ENCODE measurements around the gene MYO16.

Gene MYO16

DNA sequence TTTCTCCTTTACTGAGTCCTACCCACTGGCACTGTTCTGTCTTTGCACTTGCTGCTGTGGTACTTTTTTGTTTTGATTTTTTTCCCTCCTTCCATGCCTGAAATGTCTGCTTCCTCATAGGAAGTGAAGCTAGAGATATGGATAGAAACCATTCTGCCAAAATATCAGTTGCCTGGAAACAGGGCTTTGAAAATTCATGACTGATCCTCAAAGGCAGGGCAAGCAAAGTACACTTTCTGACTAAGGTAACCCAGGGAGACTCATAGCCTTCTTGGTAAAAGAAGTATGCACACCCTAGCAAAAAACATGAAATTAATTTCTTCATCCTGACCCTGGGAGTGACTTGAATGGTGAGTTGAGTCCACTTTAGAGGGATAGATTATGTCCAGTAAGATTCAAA, 329.8 kb downstream of the MYO16 start:
- TF ChIP-seq, protein P1, sequence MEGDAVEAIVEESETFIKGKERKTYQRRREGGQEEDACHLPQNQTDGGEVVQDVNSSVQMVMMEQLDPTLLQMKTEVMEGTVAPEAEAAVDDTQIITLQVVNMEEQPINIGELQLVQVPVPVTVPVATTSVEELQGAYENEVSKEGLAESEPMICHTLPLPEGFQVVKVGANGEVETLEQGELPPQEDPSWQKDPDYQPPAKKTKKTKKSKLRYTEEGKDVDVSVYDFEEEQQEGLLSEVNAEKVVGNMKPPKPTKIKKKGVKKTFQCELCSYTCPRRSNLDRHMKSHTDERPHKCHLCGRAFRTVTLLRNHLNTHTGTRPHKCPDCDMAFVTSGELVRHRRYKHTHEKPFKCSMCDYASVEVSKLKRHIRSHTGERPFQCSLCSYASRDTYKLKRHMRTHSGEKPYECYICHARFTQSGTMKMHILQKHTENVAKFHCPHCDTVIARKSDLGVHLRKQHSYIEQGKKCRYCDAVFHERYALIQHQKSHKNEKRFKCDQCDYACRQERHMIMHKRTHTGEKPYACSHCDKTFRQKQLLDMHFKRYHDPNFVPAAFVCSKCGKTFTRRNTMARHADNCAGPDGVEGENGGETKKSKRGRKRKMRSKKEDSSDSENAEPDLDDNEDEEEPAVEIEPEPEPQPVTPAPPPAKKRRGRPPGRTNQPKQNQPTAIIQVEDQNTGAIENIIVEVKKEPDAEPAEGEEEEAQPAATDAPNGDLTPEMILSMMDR (IDR thresholded peaks at IDR 0.05; ENCODE audit: low read length, missing control alignments) = no peak
- no peak overlapping the region for H3K4me3 ChIP-seq (replicated peaks; ENCODE audit: low read depth, low read length)
- DNase-seq (ENCODE audit: low read depth) = peak; percentile 45

DNA sequence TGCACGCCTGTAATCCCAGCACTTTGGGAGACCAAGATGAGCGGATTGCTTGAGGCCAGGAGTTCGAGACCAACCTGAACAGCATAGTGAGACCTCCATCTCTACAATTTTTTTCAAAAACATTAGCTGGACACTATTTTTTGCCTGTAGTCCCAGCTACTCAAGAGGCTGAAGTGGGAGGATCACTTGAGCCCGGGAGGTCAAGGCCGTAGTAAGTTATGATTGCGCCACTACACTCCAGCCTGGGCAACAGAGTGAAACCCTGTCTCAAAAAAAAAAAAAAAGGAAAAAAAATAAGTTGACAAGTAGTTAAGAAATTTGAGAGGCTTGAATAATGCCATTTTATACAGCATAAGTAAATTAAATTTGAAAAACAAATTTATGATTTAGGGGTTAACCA, 330.6 kb downstream of the MYO16 start:
- no peak overlapping the region for H3K4me3 ChIP-seq (replicated peaks; ENCODE audit: low read depth, low read length)
- DNase-seq (ENCODE audit: low read depth) = no peak
- TF ChIP-seq, protein P1 (IDR thresholded peaks at IDR 0.05; ENCODE audit: low read length, missing control alignments) = no peak

DNA sequence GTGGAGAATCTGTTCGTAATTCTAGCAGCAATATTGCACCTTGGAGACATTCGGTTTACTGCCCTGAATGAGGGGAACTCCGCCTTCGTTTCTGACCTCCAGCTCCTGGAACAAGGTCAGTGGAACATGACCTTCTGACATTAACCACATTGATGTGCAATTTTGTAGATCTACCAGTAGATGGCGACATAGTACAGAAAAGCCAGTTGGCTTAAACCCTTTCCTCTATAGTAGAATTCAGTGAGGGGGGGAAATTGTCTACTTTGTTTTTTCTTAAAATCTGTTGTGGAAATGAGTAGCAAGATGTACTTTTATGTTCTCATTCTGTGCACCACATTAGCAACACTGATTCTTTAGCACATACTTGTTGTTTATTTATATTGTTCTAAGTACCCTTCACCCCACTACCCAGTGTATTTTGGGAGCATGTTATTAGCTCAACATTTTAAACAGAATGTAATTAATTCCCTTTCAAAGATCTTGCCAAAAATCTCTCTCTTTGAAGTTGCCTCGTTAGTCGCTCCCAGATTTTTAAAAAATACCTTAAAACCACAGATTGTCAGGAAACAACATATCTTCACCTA, 332.2 kb downstream of the MYO16 start:
- peak; percentile 71 for DNase-seq (ENCODE audit: low read depth)
- H3K4me3 ChIP-seq (replicated peaks; ENCODE audit: low read depth, low read length) = no peak overlapping the region
- TF ChIP-seq, protein P1 (IDR thresholded peaks at IDR 0.05; ENCODE audit: low read length, missing control alignments) = peak; percentile 78

DNA sequence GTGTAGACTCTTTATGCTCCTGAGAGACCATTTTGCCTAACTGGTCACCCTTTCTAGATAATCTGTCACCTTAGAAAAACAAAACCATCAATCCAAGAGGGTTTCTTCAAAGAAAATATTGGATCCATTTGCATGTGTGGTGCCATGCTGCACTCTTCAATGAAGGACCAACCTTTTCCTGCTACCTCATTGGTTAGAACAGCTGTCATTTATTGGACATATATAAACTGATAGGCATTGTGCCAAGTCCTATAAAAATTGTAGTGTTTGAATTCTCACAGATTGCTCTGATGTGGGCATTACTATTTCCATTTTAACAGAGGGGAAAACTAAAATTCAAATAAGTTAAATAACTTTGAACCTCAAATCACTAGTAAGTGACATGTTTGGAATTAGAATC, 333.2 kb downstream of the MYO16 start:
- TF ChIP-seq, protein P1 (IDR thresholded peaks at IDR 0.05; ENCODE audit: low read length, missing control alignments) = no peak
- H3K4me3 ChIP-seq (replicated peaks; ENCODE audit: low read depth, low read length) = no peak overlapping the region
- peak; percentile 43 for DNase-seq (ENCODE audit: low read depth)

DNA sequence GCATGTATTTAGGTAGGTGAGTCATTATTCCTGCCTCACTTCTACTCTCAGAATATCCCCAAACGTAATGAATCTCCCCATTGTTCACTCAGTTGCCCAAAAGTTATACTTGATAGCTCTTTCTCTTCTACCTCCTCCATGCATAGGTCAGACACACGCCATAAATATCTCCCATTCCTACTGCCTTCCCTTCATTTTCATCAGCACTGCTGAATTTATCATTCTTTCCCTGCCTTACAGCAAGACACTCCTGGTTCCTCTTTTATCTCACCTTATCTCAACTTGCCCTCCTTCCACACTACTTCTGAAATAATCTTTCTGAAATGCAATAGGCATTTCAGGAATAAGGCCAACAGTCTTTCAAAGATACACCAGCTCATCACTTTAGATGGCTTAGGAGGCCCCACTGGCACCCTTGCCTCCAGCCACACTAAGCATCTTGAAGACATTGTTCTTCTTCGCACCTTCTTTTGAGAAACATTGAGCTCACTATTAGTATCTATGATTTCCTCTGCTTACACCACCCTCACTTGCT, 333.9 kb downstream of the MYO16 start:
- TF ChIP-seq, protein P1 (IDR thresholded peaks at IDR 0.05; ENCODE audit: low read length, missing control alignments) = no peak
- DNase-seq (ENCODE audit: low read depth) = no peak
- no peak overlapping the region for H3K4me3 ChIP-seq (replicated peaks; ENCODE audit: low read depth, low read length)

DNA sequence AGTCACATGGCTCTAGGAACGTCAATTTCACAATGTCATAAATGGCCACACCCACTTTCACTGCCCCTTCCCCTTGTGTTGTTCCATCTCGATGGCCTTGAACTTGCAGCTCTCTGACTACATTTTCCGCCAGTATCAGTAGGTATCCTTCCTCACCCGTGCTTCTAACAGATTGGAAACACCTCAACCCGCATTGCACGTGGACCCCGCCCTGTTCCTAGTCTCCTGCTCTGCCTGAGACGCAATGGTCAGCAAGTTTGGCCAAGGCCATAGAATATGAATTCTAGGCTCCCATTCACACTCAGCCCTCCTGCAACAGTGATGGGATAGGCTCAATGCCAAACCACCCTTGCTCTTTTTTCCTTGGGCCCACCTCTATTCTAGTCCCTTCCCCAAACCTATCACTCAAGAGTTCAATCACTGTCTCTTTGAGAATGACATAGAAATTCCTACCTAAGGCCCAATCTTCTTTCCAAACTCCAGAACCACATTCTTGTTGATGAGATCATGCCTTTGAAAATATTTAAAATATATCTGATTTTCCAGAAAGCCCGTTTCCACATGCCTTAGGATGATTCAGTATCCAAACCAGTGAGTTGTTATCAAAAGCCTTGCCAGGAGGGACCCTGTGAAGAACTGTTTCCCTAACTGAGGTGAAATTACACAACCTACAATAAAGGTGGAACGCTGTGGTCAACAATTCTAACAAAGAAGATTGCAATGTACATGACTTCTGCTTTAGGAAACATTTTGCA, 334.6 kb downstream of the MYO16 start:
- DNase-seq (ENCODE audit: low read depth) = peak; percentile 38
- H3K4me3 ChIP-seq (replicated peaks; ENCODE audit: low read depth, low read length) = no peak overlapping the region
- TF ChIP-seq, protein P1 (IDR thresholded peaks at IDR 0.05; ENCODE audit: low read length, missing control alignments) = no peak

All from fibroblast of pulmonary artery (primary cell).